IMR-90 (cell line): ENCODE results near the gene FGF4. TPM values are rescaled to one million over a fixed set of nuclear protein-coding genes. Genes with fewer than 3 reads are reported as not detected.

ENCODE experiments used
- ATAC-seq: fragments of 200-7000 bp; cut with Tn5 transposase; 2 replicates; pipeline ENCODE4 v1.9.1; 2020; ENCODE audit warnings: low read depth, mild to moderate bottlenecking, moderate library complexity
- BruUV-seq: library from RNA; stranded (reverse); fragments of 400-500 nt; replicated peaks from 2 replicates; lab custom pipeline; 2021; lab: Mats Ljungman, UMichigan
- CTCF ChIA-PET: fragments of 300-600 bp; formaldehyde crosslinking; extraction: SDS; loops from one replicate; lab custom pipeline; 2021; ENCODE audit warnings: antibody characterized with exemption; lab: Yijun Ruan, JAX
- POLR2A ChIA-PET: fragments of 300-600 bp; sonication (Branson Sonifier 250); formaldehyde crosslinking; loops from one replicate; lab custom pipeline; 2022; ENCODE audit warnings: antibody characterized with exemption; ENCODE audit not compliant: unreplicated experiment; lab: Charles Lee
- DNase-seq: peaks from one replicate; pipeline ENCODE4 v3.0.0; 2013
- H2AFZ ChIP-seq: replicated peaks from 2 replicates; pipeline ENCODE3; 2013; ENCODE audit warnings: low read length, mild to moderate bottlenecking; ENCODE audit not compliant: poor library complexity
- H2AK5ac ChIP-seq: 2 replicates; pipeline ENCODE4 v1.6.1; 2013; ENCODE audit warnings: low read depth, low read length, inconsistent platforms
- H2AK9ac ChIP-seq: replicated peaks from 2 replicates; pipeline ENCODE3; 2013; ENCODE audit warnings: mild to moderate bottlenecking, low read depth, low read length, moderate library complexity; ENCODE audit not compliant: poor library complexity
- H2BK120ac ChIP-seq: 2 replicates; pipeline ENCODE4 v1.6.1; 2013; ENCODE audit warnings: low read depth, low read length, inconsistent platforms
- H2BK15ac ChIP-seq: 3 replicates; pipeline ENCODE4 v1.6.1; 2013; ENCODE audit warnings: low read depth, low read length, inconsistent platforms
- H2BK20ac ChIP-seq: 2 replicates; pipeline ENCODE4 v1.6.1; 2013; ENCODE audit warnings: low read depth, mild to moderate bottlenecking, inconsistent platforms, low read length, moderate library complexity
- H2BK5ac ChIP-seq: 2 replicates; pipeline ENCODE4 v1.6.1; 2013; ENCODE audit warnings: mild to moderate bottlenecking, low read depth, low read length, inconsistent platforms; ENCODE audit not compliant: poor library complexity, severe bottlenecking
- H3K14ac ChIP-seq: replicated peaks from 2 replicates; pipeline ENCODE4 v1.6.1; 2013; ENCODE audit warnings: low read depth, low read length, inconsistent platforms
- H3K18ac ChIP-seq: 2 replicates; pipeline ENCODE4 v1.6.1; 2013; ENCODE audit warnings: low read depth, low read length, control low read depth
- H3K23ac ChIP-seq: 2 replicates; pipeline ENCODE4 v1.6.1; 2013; ENCODE audit warnings: low read depth, low read length, inconsistent platforms
- H3K27ac ChIP-seq: 2 replicates; pipeline ENCODE4 v1.5.1; 2013; ENCODE audit warnings: mild to moderate bottlenecking, control low read depth, low read length; ENCODE audit not compliant: insufficient read depth
- H3K27me3 ChIP-seq: 2 replicates; pipeline ENCODE4 v1.6.1; 2013; ENCODE audit warnings: low read length; ENCODE audit not compliant: control insufficient read depth, insufficient read depth
- H3K36me3 ChIP-seq: 2 replicates; pipeline ENCODE4 v1.6.1; 2013; ENCODE audit warnings: low read length, mixed read lengths; ENCODE audit not compliant: control insufficient read depth, insufficient read depth
- H3K4ac ChIP-seq: 2 replicates; pipeline ENCODE4 v1.6.1; 2013; ENCODE audit warnings: low read depth, low read length, inconsistent platforms
- H3K4me1 ChIP-seq: 2 replicates; pipeline ENCODE4 v1.6.1; 2013; ENCODE audit warnings: low read length, mixed read lengths; ENCODE audit not compliant: control insufficient read depth, insufficient read depth
- H3K4me2 ChIP-seq: 2 replicates; pipeline ENCODE4 v1.6.1; 2013; ENCODE audit warnings: low read depth, mild to moderate bottlenecking, control low read depth, low read length, moderate library complexity
- H3K4me3 ChIP-seq: 2 replicates; pipeline ENCODE4 v1.5.1; 2013; ENCODE audit warnings: low read depth, mild to moderate bottlenecking, control low read depth, low read length, moderate library complexity; ENCODE audit not compliant: insufficient read depth
- H3K56ac ChIP-seq: 2 replicates; pipeline ENCODE4 v1.6.1; 2013; ENCODE audit warnings: low read length, inconsistent platforms; ENCODE audit not compliant: insufficient read depth; ENCODE audit errors: extremely low read depth
- H3K79me1 ChIP-seq, 2 experiments: 2 replicates each; pipeline ENCODE4 v1.6.1; 2013; ENCODE audit warnings: low read length in 2 of 2, inconsistent platforms in 1 of 2, low read depth in 1 of 2
- H3K9ac ChIP-seq: 2 replicates; pipeline ENCODE4 v1.6.1; 2013; ENCODE audit warnings: low read depth, low read length, control low read depth
- H3K9me1 ChIP-seq: 2 replicates; pipeline ENCODE4 v1.6.1; 2013; ENCODE audit warnings: low read length, inconsistent platforms; ENCODE audit not compliant: insufficient read depth
- H3K9me3 ChIP-seq: 2 replicates; pipeline ENCODE4 v1.6.1; 2013; ENCODE audit warnings: low read length; ENCODE audit not compliant: control insufficient read depth, insufficient read depth
- H4K20me1 ChIP-seq: 2 replicates; pipeline ENCODE4 v1.6.1; 2013; ENCODE audit warnings: low read length, inconsistent platforms; ENCODE audit not compliant: insufficient read depth
- H4K5ac ChIP-seq: 2 replicates; pipeline ENCODE4 v1.6.1; 2013; ENCODE audit warnings: mild to moderate bottlenecking, low read depth, low read length, control low read depth
- H4K8ac ChIP-seq, 2 experiments: 2 replicates each; pipeline ENCODE4 v1.6.1; 2013; ENCODE audit warnings: low read depth in 2 of 2, low read length in 2 of 2, control low read depth in 1 of 2, inconsistent platforms in 1 of 2
- H4K91ac ChIP-seq: 2 replicates; pipeline ENCODE4 v1.6.1; 2013; ENCODE audit warnings: low read depth, low read length, inconsistent platforms; ENCODE audit not compliant: insufficient read depth
- CEBPB ChIP-seq: IDR thresholded peaks from 2 replicates; pipeline ENCODE4 v1.6.1; 2012; ENCODE audit warnings: low read depth, low read length, improper control_type of control experiment
- MAZ ChIP-seq: IDR thresholded peaks from 2 replicates; pipeline ENCODE4 v1.6.1; 2012; ENCODE audit warnings: low read depth, mild to moderate bottlenecking, low read length, improper control_type of control experiment, moderate library complexity, borderline replicate concordance
- MXI1 ChIP-seq: IDR thresholded peaks from 2 replicates; pipeline ENCODE4 v1.6.1; 2012; ENCODE audit warnings: low read depth, mild to moderate bottlenecking, low read length, moderate library complexity, borderline replicate concordance
- POLR2A ChIP-seq: IDR thresholded peaks from 2 replicates; pipeline ENCODE4 v1.6.1; 2012; ENCODE audit warnings: mild to moderate bottlenecking, low read depth, low read length
- RAD21 ChIP-seq: IDR thresholded peaks from 2 replicates; pipeline ENCODE4 v1.6.1; 2012; ENCODE audit warnings: low read length, improper control_type of control experiment
- RCOR1 ChIP-seq: IDR thresholded peaks from 2 replicates; pipeline ENCODE4 v1.6.1; 2012; ENCODE audit warnings: mild to moderate bottlenecking, low read length, improper control_type of control experiment; ENCODE audit not compliant: insufficient replicate concordance
- RFX5 ChIP-seq: IDR thresholded peaks from 2 replicates; pipeline ENCODE4 v1.8.0; 2012; ENCODE audit warnings: low read depth, mild to moderate bottlenecking, low read length, moderate library complexity
- WGBS, 2 experiments: methylation state at CpG; one replicate each; pipeline versions ENCODE4 v1.1.5 to v1.1.7; 2013; ENCODE audit warnings: missing lambda C conversion rate in 2 of 2; ENCODE audit not compliant: insufficient read length in 1 of 2; ENCODE audit errors: extremely low coverage in 2 of 2; 5-methylcytosine and 5-hydroxymethylcytosine counted together
- dilution Hi-C: fragments of 300-500 bp; cut with HindIII; formaldehyde crosslinking; loops from one replicate; pipeline ENCODE4 v1.14.3; 2018; ENCODE audit warnings: low sequenced_read_pairs; ENCODE audit not compliant: unreplicated experiment
- in situ Hi-C: fragments of 300-500 bp; cut with MboI; formaldehyde crosslinking; loops from 3 replicates; pipeline ENCODE4 v1.14.3; 2019; ENCODE audit warnings: low sequenced_read_pairs, inconsistent platforms, mixed read lengths
- intact Hi-C: fragments of 100-400 bp; cut with micrococcal nuclease; formaldehyde crosslinking; loops from 2 replicates; pipeline ENCODE4 v1.10.0; 2022
- polyA plus RNA-seq, 3 experiments: library from polyadenylated mRNA; depleted of rRNA; stranded (reverse); fragments of >200 nt; gene quantifications; 2 replicates each; pipeline ENCODE4 v1.2.3, GENCODE V29; 2012; ENCODE audit warnings: low replicate concordance in 1 of 3
- total RNA-seq: library from RNA; depleted of rRNA; stranded (reverse); fragments of >200 nt; gene quantifications from 2 replicates; pipeline ENCODE4 v1.2.3, GENCODE V29; 2012
- TF ChIP-seq, protein P1 (sequence below): conservative IDR thresholded peaks from 2 replicates; pipeline ENCODE4 v1.5.1; 2012; ENCODE audit warnings: mild to moderate bottlenecking, low read depth, low read length, improper control_type of control experiment

The FGF4 gene
- total and polyA plus RNA-seq, 2 of the 4 experiments (the other 2 are of a cell fraction), result not detected

DNA sequence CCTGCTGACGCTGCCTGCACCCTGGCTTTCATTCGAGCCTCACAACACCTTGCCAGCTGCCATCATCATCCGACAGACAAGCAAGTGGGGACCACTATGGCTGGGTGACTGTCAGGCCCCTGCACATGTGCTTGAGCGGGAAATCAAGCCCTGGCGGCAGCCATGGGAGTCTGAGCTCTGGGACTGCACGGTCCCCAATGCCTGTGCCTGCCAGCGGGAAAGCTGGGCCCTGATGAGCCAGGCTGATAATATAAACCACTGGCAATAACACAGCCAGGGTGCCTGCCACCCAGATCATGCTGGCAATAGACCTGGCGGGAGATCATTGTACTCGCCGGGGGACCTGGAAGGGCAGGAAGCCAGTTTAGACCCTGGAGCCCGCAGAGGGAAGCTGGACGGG lies 41.5 kb upstream of the FGF4 start:
- H2BK20ac ChIP-seq, result no peak overlapping the region
- no peak for DNase-seq
- H2BK5ac ChIP-seq, result no peak overlapping the region
- no peak overlapping the region for H4K5ac ChIP-seq
- no peak overlapping the region for H3K18ac ChIP-seq
- H3K79me1 ChIP-seq, result no peaks in the 10 kb centered on the region
- no peak overlapping the region for H3K4me2 ChIP-seq
- no peak overlapping the region for H2AK5ac ChIP-seq
- no peak overlapping the region for H2BK120ac ChIP-seq
- no peaks in the 10 kb centered on the region; the same call in 1 of the 2 replicates for H3K4me1 ChIP-seq
- no peak overlapping the region for H4K8ac ChIP-seq
- ATAC-seq, result no peak
- H2BK15ac ChIP-seq, result no peak overlapping the region
- H3K23ac ChIP-seq, result no peak overlapping the region
- no peak overlapping the region for H3K14ac ChIP-seq
- no peak for TF ChIP-seq MAZ
- TF ChIP-seq CEBPB, result no peak
- TF ChIP-seq, protein P1, sequence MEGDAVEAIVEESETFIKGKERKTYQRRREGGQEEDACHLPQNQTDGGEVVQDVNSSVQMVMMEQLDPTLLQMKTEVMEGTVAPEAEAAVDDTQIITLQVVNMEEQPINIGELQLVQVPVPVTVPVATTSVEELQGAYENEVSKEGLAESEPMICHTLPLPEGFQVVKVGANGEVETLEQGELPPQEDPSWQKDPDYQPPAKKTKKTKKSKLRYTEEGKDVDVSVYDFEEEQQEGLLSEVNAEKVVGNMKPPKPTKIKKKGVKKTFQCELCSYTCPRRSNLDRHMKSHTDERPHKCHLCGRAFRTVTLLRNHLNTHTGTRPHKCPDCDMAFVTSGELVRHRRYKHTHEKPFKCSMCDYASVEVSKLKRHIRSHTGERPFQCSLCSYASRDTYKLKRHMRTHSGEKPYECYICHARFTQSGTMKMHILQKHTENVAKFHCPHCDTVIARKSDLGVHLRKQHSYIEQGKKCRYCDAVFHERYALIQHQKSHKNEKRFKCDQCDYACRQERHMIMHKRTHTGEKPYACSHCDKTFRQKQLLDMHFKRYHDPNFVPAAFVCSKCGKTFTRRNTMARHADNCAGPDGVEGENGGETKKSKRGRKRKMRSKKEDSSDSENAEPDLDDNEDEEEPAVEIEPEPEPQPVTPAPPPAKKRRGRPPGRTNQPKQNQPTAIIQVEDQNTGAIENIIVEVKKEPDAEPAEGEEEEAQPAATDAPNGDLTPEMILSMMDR, result no peak
- TF ChIP-seq RAD21, result no peak
- no peak for TF ChIP-seq RFX5
- TF ChIP-seq MXI1, result no peak
- TF ChIP-seq RCOR1, result no peak
- no peak for TF ChIP-seq POLR2A
- no peaks in the 10 kb centered on the region for H4K20me1 ChIP-seq
- H3K4ac ChIP-seq, result no peak overlapping the region
- H3K9me3 ChIP-seq, result no peaks in the 10 kb centered on the region
- H2AFZ ChIP-seq, result no peak overlapping the region
- H3K9ac ChIP-seq, result no peak overlapping the region
- H3K27me3 ChIP-seq, result peaks cover 67% of the 10 kb centered on the region
- H3K36me3 ChIP-seq, result no peaks in the 10 kb centered on the region
- ChIA-PET POLR2A (no interaction called here), CTCF (no interaction called here)
- BruUV-seq, result no TSS peak
- no peak overlapping the region for H3K56ac ChIP-seq
- no peak overlapping the region for H4K91ac ChIP-seq
- 23% methylated on average over 3 of the region's 12 CpGs; no CpG with 5 or more reads in 1 of the 2 experiments for WGBS, 2 experiments
- H3K9me1 ChIP-seq, result no peaks in the 10 kb centered on the region
- dilution Hi-C loops, result no loop called here
- intact Hi-C loops, result no loop called here
- in situ Hi-C loops, result no loop called here
- no peak overlapping the region for H3K4me3 ChIP-seq
- H2AK9ac ChIP-seq, result no peak overlapping the region
- no peak overlapping the region for H3K27ac ChIP-seq
